ENCODE data around the gene PRRT1. TPM values are rescaled to one million over a fixed set of nuclear protein-coding genes. Genes with fewer than 3 reads are reported as not detected.
A peak's percentile ranks its signal among the peaks of the same experiment; 100 is the strongest.

The PRRT1 gene
- total and polyA plus RNA-seq, 12 donors, result 0.17 to 2.9 (median 0.69) TPM

- 96% methylated on average over 12 of the region's 12 CpGs for WGBS, 2 donors
- intact Hi-C loops (cut with DNase I), result loop anchor here in 5 of 10 donors (5.0 to 10.0 kb wide), 3 partner anchors 37 to 54 kb away; partner anchors contain the start of genes AGPAT1 (in 3 of the 5), RNF5 (in 3 of the 5) and EGFL8 (in 1 of the 5)
Observed at GRCh38 chr6:32120573-32121059, 31.1 kb downstream of the PRRT1 start.

GRCh38 chr6:32118782-32119628, 32.7 kb downstream of the PRRT1 start:
- peaks cover 0 to 93% (median 59%) of the 10 kb centered on the region in 9 donors for H3K36me3 ChIP-seq

More at GRCh38 chr6:32120573-32121059, 31.1 kb downstream of the PRRT1 start:
- Histone ChIP-seq H3K9me3 (no peaks in the 10 kb centered on the region), H3K4me1 (peaks cover 3 to 23% (median 12%) of the 10 kb centered on the region in 9 donors), H3K36me3 (peaks cover 0 to 100% (median 74%) of the 10 kb centered on the region in 9 donors), H3K27ac (no peak overlapping the region), H3K4me3 (no peak overlapping the region), H3K27me3 (no peaks in the 10 kb centered on the region)
- ATAC-seq (no peak), DNase-seq (no peak)
- TF ChIP-seq CTCF (IDR thresholded peaks at IDR 0.05), result no peak

GRCh38 chr6:32117461-32117860, 34.3 kb downstream of the PRRT1 start:
- 87 to 91% methylated on average over 9 of the region's 9 CpGs for WGBS, 2 donors
- H3K27me3 ChIP-seq, result no peaks in the 10 kb centered on the region
- no peak overlapping the region for H3K27ac ChIP-seq
- no peaks in the 10 kb centered on the region for H3K9me3 ChIP-seq
- no peak for DNase-seq
- H3K4me3 ChIP-seq, result no peak overlapping the region
- intact Hi-C loops (cut with DNase I), result loop anchor here in 5 of 10 donors (5.0 to 10.0 kb wide), 4 partner anchors 35 to 127 kb away; partner anchors contain the start of genes PPT2 (in 2 of the 5) and PRRT1 (in 2 of the 5)
- H3K36me3 ChIP-seq, result peaks cover 0 to 78% (median 46%) of the 10 kb centered on the region in 9 donors
- peaks cover 16 to 44% (median 35%) of the 10 kb centered on the region in 9 donors for H3K4me1 ChIP-seq
- ATAC-seq, result no peak
- TF ChIP-seq CTCF (IDR thresholded peaks at IDR 0.05), result no peak

More at GRCh38 chr6:32118782-32119628, 32.7 kb downstream of the PRRT1 start:
- peak; percentile 80 to 97 (median 94) for TF ChIP-seq CTCF (IDR thresholded peaks at IDR 0.05)
- DNase-seq (peak; percentile 86 to 88), ATAC-seq (peak; percentile 73 to 88 (median 80))
- WGBS, 2 donors, result 20 to 22% methylated on average over 17 of the region's 17 CpGs
- Histone ChIP-seq H3K4me1 (peaks cover 7 to 34% (median 20%) of the 10 kb centered on the region in 9 donors), H3K4me3 (no peak overlapping the region), H3K27me3 (no peaks in the 10 kb centered on the region), H3K9me3 (no peaks in the 10 kb centered on the region), H3K27ac (peak overlapping the region in 9 of 10 donors; percentile 3 to 68 (median 51))
- intact Hi-C loops (cut with DNase I), result loop anchor here in 5 of 10 donors (5.0 to 10.0 kb wide), 4 partner anchors 33 to 126 kb away; partner anchors contain the start of genes PPT2 (in 2 of the 5) and PRRT1 (in 2 of the 5)

GRCh38 chr6:32116674-32117073, 35.1 kb downstream of the PRRT1 start:
- intact Hi-C loops (cut with DNase I), result loop anchor here in 5 of 10 donors (5.0 to 10.0 kb wide), 4 partner anchors 36 to 128 kb away; partner anchors contain the start of genes PPT2 (in 2 of the 5) and PRRT1 (in 2 of the 5)
- peaks cover 0 to 70% (median 42%) of the 10 kb centered on the region in 9 donors for H3K36me3 ChIP-seq
- peak in 7 of 9 donors; percentile 31 to 46 (median 38) for TF ChIP-seq CTCF (IDR thresholded peaks at IDR 0.05)
- no peak overlapping the region for H3K4me3 ChIP-seq
- H3K9me3 ChIP-seq, result no peaks in the 10 kb centered on the region
- H3K27ac ChIP-seq, result peak overlapping the region in 1 of 10 donors; percentile 21
- DNase-seq (no peak), ATAC-seq (no peak)
- peaks cover 16 to 52% (median 43%) of the 10 kb centered on the region in 9 donors for H3K4me1 ChIP-seq
- WGBS, 2 donors, result 86 to 91% methylated on average over 7 of the region's 7 CpGs
- no peaks in the 10 kb centered on the region for H3K27me3 ChIP-seq
